NCI-H146 treated with DMSO at 0.1 percent for 48 hours (cell line): ENCODE measurements around the gene BPIFB6.
"Not testable (repeated sequence)": the region's sequence is repeated elsewhere in the genome, so short reads cannot be mapped to it uniquely, and the experiment has no call there.

Source experiments
- DNase-seq: peaks from one replicate; lab custom pipeline; 2025; ENCODE audit not compliant: unreplicated experiment; lab: John Stamatoyannopoulos, UW

BPIFB6 gene

DNA sequence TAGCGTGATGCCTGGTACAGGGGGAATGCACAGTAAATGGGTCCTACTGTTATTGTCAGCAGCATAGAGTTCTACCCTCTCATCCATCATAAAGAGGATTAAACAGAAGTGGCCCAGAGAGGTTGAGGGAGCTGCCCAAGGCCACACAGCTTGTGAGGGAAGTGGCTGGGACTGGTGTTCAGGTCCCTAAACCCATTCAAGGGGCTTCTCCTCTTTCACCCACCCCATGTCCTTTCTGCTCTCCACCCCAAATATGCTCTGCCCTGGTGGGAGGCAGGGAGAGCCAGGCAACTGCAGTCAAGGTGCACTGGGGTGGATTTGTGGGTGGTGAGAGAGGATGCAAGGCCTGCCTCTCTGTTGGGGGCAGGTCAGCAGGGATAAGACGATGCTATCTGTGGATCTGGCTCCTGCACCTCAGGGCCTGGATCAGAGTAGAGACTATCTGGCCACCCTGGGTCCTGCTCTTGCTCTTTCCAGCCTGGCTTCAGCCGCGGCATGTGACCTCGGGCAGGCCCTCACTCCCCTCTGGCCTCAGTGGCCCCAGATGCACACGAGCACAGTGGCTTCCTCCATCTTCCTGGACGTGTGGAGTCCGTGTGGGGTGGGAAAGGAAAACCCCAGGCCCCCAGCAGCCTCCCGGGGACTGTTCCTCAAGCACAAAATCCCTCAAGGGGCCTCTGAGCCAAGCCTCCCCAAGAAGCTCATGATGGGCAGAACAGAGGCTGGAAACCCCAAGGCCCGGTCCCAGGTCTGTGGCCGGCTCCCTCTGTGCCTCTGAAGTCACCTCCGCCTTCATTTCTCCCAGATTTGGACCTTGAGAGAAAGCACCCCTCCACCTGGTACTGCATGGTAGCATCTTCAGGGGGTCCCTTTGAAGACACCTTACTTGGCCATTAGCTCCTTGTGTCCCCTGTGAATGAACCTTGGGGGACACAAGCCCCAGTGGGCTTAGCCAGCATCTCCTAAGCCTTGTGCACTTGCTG is 3.4 kb upstream of the BPIFB6 start:
- no peak for DNase-seq

GRCh38 chr20:33028875-33029274 is 2.6 kb upstream of the BPIFB6 start:
- no peak for DNase-seq

DNA sequence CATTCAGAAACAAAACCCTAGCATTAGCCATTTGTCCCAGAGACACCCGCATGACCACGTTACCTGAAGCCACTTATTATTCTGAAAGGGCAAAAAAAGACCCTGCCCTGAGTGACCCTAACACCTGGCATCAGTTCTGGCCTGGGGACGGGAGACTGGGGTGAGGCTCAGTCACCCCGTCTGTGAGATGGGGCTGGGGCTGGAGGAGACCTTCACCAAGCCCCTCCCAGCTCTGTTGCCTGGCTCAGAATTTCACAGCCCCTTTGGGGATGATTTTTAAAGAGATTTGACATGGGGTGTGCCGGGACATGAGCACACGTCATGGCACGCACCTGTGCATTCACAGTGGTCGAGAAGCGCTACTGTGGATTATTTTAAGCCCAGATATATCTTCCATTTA is 1.4 kb upstream of the BPIFB6 start:
- DNase-seq, result no peak

GRCh38 chr20:33030569-33030968 is 879 bp upstream of the BPIFB6 start:
- no peak for DNase-seq

GRCh38 chr20:33032555-33032954 is 1.1 kb downstream of the BPIFB6 start:
- DNase-seq, result no peak

- DNase-seq, result no peak
Measured at GRCh38 chr20:33033381-33033780, 1.9 kb downstream of the BPIFB6 start.

DNA sequence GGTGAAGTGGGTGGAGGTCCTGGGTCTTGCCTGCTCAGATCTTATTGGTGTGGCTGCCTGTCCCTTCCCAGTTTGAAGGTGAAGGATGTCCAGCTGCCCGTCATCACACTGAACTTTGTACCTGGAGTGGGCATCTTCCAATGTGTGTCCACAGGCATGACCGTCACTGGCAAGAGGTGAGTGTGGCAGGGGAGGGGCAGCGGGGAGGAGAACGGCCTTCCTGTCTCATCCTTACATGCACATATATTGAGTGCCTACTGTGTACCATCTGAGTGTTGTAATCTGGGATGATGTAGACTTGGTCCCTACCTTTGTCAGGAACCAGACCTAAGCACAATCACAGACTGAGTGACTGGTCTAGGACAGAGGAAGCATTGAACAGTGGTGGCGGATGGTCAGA is 2.7 kb downstream of the BPIFB6 start:
- DNase-seq, result no peak

DNA sequence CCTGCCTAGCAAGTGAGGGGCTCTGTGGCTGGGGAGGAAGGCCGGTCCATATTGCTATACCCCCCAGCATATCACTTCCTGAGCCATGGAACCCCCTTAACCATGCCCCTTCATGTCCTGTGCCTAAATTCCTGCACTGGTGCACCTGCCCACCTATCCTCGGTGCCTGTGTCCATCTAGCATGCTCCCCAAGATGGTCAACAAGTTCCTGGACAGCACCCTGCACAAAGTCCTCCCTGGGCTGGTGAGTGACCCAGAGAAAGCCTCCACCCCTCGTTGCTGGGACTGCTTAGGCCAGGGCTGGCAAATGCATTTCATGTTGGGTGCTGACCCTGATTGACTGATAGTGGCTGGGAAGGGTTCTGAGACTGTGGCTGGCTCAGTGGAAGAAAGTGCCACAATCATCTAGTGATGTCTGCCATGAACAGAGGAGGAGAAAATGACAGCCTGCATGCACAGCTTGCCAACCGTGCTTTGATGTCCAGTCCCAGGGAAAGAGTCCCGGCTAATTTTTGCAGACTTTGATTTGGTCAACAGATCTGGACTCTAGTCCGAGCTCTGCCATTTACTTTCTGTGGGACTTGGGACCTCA is 3.5 kb downstream of the BPIFB6 start:
- no peak for DNase-seq

GRCh38 chr20:33037456-33037855 is 6.0 kb downstream of the BPIFB6 start:
- DNase-seq, result no peak

DNA sequence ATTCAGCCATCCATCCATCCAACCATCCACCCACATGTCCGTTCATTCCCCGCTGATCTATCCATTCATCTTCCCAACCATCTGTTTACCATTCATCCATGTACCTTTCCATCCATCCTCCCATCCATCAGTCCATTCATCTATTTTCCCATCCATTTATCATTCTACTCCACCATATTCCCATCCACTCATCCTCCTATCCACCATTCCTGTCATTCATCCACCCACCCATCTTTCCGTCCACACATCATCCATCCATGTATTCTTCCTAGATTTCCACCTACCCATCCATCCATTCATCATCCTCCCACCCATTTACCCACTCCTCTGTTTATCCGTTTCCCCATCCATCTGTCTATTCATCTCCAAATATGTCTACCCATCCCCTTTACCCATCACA is 6.8 kb downstream of the BPIFB6 start:
- no peak for DNase-seq

DNA sequence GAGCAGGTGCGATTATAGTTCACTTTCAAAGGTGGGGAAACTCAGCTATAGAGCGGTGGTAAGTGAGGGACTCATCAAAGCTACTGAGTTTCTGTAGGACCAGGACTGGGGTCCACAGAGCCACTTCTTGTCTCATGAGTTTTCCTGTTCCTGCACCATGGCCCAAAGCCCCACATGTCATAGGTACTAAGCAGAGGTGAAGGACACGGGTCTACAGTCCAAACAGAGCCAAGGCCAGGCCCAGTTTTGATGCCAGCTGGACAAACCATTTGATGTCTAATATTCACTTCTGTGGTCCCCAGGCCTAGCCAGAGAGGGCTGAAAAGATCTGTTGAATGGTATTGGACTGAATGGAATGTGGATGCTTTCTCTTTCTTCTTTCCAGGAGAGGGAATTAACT is 11.0 kb downstream of the BPIFB6 start:
- no peak for DNase-seq

DNA sequence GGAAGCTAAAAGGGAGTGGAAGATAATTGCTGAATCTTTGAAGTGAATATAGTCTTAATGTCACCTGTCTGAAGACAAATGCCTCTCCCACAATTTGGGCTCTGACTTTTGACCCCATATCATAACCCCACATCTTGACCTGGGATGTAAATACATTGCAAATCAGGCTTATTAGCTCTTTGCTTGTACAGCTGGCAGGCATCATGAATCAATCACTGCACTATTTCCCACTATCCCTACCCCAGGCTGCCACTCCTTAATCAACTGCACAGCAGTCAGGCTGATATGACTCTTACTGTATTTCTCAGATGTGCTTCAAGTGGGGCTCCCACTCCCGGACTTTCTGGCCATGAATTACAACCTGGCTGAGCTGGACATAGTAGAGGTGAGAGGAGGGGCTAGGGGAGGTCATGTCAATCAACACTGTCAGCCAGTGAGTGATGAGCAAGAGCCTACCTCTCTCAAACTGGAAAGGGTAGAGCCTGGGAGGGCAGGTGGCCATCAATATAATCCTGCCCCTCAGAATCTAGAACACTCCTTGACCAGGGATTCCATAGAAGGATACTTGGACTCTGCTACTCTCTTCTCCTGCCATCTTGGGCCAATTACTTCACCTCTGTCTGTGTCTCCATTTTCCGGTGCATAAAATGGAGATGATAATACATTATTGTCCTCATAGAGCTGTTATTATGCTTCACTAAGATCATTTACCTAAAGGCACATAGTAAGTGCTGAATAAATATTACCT is 11.7 kb downstream of the BPIFB6 start:
- DNase-seq, result no peak

DNA sequence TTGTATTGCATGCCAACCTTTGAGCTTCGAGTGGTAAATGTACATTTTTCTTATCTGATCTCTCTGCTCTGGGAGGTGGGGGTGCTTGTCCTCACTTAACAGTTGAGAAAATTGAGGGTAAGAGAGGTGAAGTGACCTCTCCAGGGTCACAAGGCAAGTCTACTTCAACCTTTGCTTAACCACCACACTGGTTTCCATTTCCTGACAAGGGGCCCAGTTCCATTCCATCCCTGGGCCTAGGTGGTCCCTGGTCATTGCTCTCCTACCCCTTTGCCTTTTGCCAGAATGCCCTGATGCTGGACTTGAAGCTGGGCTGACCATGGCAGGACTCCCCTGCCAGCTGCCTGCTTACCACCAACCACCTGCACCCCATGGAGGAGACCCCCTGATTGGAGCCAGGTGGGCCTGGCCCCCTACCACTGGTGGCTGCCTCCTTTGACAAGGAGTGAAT is 12.3 kb downstream of the BPIFB6 start:
- no peak for DNase-seq

- DNase-seq, result not testable (repeated sequence)
Measured at GRCh38 chr20:33045129-33045721, 13.8 kb downstream of the BPIFB6 start.

DNA sequence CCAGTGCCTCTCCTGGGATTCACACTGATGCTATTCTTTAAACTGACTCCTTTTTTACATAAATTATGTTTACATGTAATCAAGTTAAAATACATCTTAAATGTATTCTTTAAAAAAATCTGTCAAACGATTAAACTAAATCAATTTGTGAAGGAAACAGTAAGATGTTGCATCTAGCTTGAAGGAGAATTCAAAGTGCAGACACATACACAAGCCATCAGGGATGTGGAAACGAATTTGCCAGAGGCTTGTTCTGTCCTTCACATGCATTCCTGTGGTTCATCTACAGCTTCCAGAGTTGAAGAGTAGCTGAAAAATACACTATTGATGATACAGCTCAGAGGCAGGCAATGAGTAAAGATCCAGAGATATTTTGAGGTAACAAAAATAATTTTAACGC is 15.0 kb downstream of the BPIFB6 start:
- no peak for DNase-seq

- DNase-seq, result no peak
Measured at GRCh38 chr20:33051333-33051732, 19.9 kb downstream of the BPIFB6 start.

DNA sequence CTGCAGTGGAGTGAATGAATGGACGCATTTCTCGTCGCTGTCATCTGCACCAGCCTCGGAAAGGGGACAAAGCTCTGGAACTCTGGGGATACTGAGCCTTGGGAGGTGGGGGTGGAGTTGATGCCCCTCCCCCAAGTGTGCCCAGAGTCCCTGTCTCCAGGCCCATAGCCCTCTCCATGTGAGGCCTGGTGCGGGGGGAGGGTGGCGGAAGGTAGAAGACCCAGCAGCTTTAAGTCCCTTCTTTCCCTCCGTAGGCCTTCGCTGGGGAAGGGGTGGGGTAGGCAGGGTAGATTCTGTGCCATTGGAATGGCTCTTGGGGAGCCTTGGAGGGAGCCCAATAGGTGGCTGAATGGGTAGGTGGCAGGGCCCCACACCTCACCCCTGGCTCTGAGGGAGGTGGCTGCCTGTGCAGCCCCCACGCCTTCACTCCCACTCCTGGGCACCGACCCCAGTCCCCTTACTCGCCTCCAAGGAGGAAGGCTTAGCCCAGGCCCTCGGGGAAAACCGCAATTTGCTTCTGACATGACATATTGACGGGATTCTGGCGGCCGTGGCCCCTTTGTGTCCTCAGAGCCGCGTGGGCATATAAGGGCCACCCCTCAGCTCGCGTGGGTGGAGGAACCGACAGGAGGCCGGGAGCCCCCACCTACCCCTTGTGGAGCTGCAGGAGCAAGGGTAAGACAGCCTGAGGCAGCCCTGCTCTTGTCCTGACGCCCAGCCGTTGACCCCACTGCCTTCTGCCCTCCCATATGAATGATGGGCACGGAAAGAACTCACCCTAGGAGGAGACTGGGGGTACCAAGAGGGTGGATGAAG is 22.1 kb downstream of the BPIFB6 start, which contains the start of gene BPIFB3:
Gene BPIFB3 (plus strand): TSS at position 613 of the 816 bp plus-strand sequence. CDS start 1,533 bp downstream, outside the sequence.
- no peak for DNase-seq

- DNase-seq, result no peak
Measured at GRCh38 chr20:33054381-33054780, 22.9 kb downstream of the BPIFB6 start.

DNA sequence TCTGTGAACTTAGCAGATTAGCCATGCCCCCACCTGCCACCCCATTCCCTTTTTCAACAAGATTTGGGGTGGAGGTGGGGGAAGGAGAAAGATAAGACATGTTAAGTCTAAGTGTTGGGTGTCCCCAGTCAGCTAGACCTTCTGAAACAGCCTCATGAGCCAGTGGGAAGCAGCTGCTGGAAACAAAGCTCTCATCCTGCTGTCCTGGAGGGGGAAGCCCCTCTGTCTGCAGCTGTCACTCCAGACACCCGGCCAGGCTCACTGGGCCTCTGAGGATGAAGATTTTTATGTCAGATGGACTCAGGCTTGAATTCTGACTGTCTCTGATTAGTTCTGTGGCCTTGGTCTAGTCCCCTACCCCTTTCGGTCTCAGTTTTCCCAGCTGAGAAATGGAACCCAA is 23.3 kb downstream of the BPIFB6 start:
- no peak for DNase-seq

DNA sequence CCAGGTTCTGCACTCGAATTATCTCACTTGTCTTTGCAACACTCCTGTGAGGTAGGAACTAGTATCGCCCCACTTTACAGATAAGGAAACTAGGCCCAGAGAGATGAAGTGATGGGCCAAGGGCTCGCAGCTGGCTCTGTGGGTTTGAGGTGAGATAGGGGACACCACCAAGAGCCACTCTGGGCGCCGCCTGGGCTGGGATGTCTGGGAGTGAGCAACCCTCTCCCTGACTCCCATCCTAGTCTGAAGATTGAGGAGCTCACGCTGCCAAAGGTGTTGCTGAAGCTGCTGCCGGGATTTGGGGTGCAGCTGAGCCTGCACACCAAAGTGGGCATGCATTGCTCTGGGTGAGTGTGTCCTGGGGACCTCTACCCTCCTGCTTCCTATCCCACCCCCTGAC is 27.7 kb downstream of the BPIFB6 start:
- DNase-seq, result no peak
